Osteoblast (primary cell): Measurements from ENCODE around the gene RASD1. TPM values are rescaled to one million over a fixed set of nuclear protein-coding genes. Genes with fewer than 3 reads are reported as not detected.
"Not testable (repeated sequence)": the region's sequence is repeated elsewhere in the genome, so short reads cannot be mapped to it uniquely, and the experiment has no call there.

Experiments used
- DNase-seq: peaks from one replicate; pipeline ENCODE4 v3.0.0; 2011; ENCODE audit warnings: low spot score, mixed read lengths; ENCODE audit not compliant: insufficient read length; ENCODE audit errors: missing footprints
- H2AFZ ChIP-seq: 2 replicates; pipeline ENCODE4 v1.6.0; 2011; ENCODE audit warnings: mild to moderate bottlenecking, low read length
- H3K27ac ChIP-seq: 2 replicates; pipeline ENCODE4 v1.5.1; 2011; ENCODE audit warnings: mild to moderate bottlenecking, low read depth, low read length, moderate library complexity
- H3K27me3 ChIP-seq: 2 replicates; pipeline ENCODE4 v1.6.0; 2012; ENCODE audit warnings: mild to moderate bottlenecking, control low read depth, inconsistent platforms, low read length, moderate library complexity; ENCODE audit not compliant: insufficient read depth
- H3K36me3 ChIP-seq: 2 replicates; pipeline ENCODE4 v1.5.1; 2011; ENCODE audit warnings: mild to moderate bottlenecking, low read length, control low read depth, moderate library complexity; ENCODE audit not compliant: insufficient read depth
- H3K4me1 ChIP-seq: 2 replicates; pipeline ENCODE4 v1.5.1; 2011; ENCODE audit warnings: mild to moderate bottlenecking, low read length, control low read depth, moderate library complexity; ENCODE audit not compliant: insufficient read depth
- H3K4me2 ChIP-seq: 2 replicates; pipeline ENCODE4 v1.6.0; 2011; ENCODE audit warnings: mild to moderate bottlenecking, low read length; ENCODE audit not compliant: insufficient read depth
- H3K4me3 ChIP-seq: fragments of 200-600 bp; sonication (generic); 3 replicates; pipeline ENCODE4 v1.5.1; 2012; ENCODE audit warnings: mild to moderate bottlenecking, low read length, inconsistent platforms; ENCODE audit not compliant: insufficient read depth
- H3K79me2 ChIP-seq: 2 replicates; pipeline ENCODE4 v1.6.0; 2012; ENCODE audit warnings: mild to moderate bottlenecking, low read length, control low read depth, inconsistent platforms; ENCODE audit not compliant: insufficient read depth
- H3K9me3 ChIP-seq: 2 replicates; pipeline ENCODE4 v1.5.1; 2011; ENCODE audit warnings: low read depth, low read length, control low read depth
- H4K20me1 ChIP-seq: 2 replicates; pipeline ENCODE4 v1.6.0; 2012; ENCODE audit warnings: mild to moderate bottlenecking, low read length, control low read depth; ENCODE audit not compliant: insufficient read depth
- CTCF ChIP-seq: IDR thresholded peaks from 2 replicates; pipeline ENCODE4 v1.5.1; 2011; ENCODE audit warnings: mild to moderate bottlenecking, low read depth, low read length, moderate library complexity; ENCODE audit errors: extremely low read depth
- total RNA-seq: library from RNA; depleted of rRNA; stranded (reverse); fragments of >200 nt; gene quantifications from 2 replicates; pipeline ENCODE4 v1.2.3, GENCODE V29; 2012

The RASD1 gene
- total RNA-seq, 1 donor, result 13.8 TPM

- H3K4me3 ChIP-seq, result no peak overlapping the region
- peaks cover 9% of the 10 kb centered on the region for H4K20me1 ChIP-seq
- H3K9me3 ChIP-seq, result no peaks in the 10 kb centered on the region
- peaks cover 14% of the 10 kb centered on the region for H3K36me3 ChIP-seq
- no peaks in the 10 kb centered on the region for H3K27me3 ChIP-seq
- no peak overlapping the region for H3K4me2 ChIP-seq
- no peak overlapping the region for H2AFZ ChIP-seq
- TF ChIP-seq CTCF, result no peak
- H3K79me2 ChIP-seq, result peaks cover 4% of the 10 kb centered on the region
- peaks cover 8% of the 10 kb centered on the region for H3K4me1 ChIP-seq
- H3K27ac ChIP-seq, result no peak overlapping the region
- peak; percentile 11 for DNase-seq
Measured at GRCh38 chr17:17491546-17491988, 4.6 kb downstream of the RASD1 start.

DNA sequence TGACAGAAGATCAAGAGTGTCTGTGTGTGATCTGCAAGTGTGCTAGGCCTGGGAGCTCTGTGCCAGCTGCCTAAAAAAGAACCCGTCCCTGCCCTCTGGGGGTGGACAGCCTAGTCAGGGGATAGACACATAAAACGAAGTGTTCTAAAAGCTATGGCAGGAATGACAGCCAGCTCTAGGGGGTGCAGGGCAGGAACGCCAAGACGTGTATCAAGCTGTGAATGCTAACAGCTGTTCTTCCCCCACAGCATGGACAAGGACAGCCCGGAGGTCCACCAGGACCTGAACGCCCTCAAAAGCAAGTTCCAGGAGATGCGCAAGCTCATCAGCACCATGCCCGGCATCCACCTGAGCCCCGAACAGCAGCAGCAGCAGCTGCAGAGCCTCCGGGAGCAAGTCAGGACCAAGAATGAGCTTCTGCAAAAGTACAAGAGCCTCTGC is 5.1 kb downstream of the RASD1 start:
- no peak for DNase-seq
- H3K27ac ChIP-seq, result no peak overlapping the region
- no peaks in the 10 kb centered on the region for H3K27me3 ChIP-seq
- H4K20me1 ChIP-seq, result peaks cover 9% of the 10 kb centered on the region
- TF ChIP-seq CTCF, result no peak
- no peaks in the 10 kb centered on the region for H3K9me3 ChIP-seq
- H3K79me2 ChIP-seq, result peaks cover 4% of the 10 kb centered on the region
- peaks cover 14% of the 10 kb centered on the region for H3K36me3 ChIP-seq
- no peak overlapping the region for H2AFZ ChIP-seq
- H3K4me3 ChIP-seq, result no peak overlapping the region
- peaks cover 8% of the 10 kb centered on the region for H3K4me1 ChIP-seq
- no peak overlapping the region for H3K4me2 ChIP-seq

- peaks cover 14% of the 10 kb centered on the region for H3K36me3 ChIP-seq
- DNase-seq, result peak; percentile 61
- no peaks in the 10 kb centered on the region for H3K4me1 ChIP-seq
- H3K27ac ChIP-seq, result no peak overlapping the region
- no peak overlapping the region for H2AFZ ChIP-seq
- no peak for TF ChIP-seq CTCF
- H4K20me1 ChIP-seq, result peaks cover 14% of the 10 kb centered on the region
- H3K4me2 ChIP-seq, result no peak overlapping the region
- H3K9me3 ChIP-seq, result no peaks in the 10 kb centered on the region
- no peak overlapping the region for H3K4me3 ChIP-seq
- H3K79me2 ChIP-seq, result peaks cover 27% of the 10 kb centered on the region
- H3K27me3 ChIP-seq, result no peaks in the 10 kb centered on the region
Measured at GRCh38 chr17:17487998-17488397, 8.2 kb downstream of the RASD1 start.

DNA sequence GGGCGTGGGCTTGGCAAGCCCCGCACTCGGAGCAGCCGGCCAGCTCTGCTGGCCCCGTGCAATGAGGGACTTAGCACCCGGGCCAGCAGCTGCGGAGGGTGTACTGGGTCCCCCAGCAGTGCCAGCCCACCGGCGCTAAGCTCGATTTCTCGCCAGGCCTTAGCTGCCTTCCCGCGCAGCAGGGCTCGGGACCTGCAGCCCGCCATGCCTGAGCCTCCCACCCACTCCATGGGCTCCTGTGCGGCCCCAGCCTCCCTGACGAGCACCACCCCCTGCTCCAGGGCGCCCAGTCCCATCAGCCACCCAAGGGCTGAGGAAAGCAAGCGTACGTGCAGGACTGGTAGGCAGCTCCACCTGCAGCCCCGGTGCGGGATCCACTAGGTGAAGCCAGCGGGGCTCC is 9.8 kb downstream of the RASD1 start:
- H3K4me1 ChIP-seq, H3K4me3 ChIP-seq, H3K4me2 ChIP-seq, H2AFZ ChIP-seq, H3K27ac ChIP-seq, DNase-seq, H3K9me3 ChIP-seq, H3K27me3 ChIP-seq: not testable (repeated sequence)
- Histone ChIP-seq H3K36me3 (peaks cover 12% of the 10 kb centered on the region), H4K20me1 (peaks cover 14% of the 10 kb centered on the region), H3K79me2 (peaks cover 43% of the 10 kb centered on the region)
